Effector memory CD4-positive, alpha-beta T cell (primary cell): ENCODE data around the gene PPP2R2C.

Experiments used
- DNase-seq, 3 donors: peaks; one replicate each; pipeline ENCODE4 v3.0.0-alpha.2; 2020
- H3K27ac ChIP-seq: 2 replicates; pipeline ENCODE4 v1.7.0; 2013; ENCODE audit warnings: mild to moderate bottlenecking, low read length, moderate library complexity; ENCODE audit not compliant: insufficient read depth, poor library complexity, severe bottlenecking
- H3K27me3 ChIP-seq: replicated peaks from 2 replicates; pipeline ENCODE4 v1.7.0; 2013; ENCODE audit warnings: mild to moderate bottlenecking, low read length; ENCODE audit not compliant: insufficient read depth, control insufficient read depth, poor library complexity, severe bottlenecking
- H3K36me3 ChIP-seq: 2 replicates; pipeline ENCODE4 v1.7.0; 2013; ENCODE audit warnings: mild to moderate bottlenecking, low read length, moderate library complexity; ENCODE audit not compliant: control insufficient read depth, insufficient read depth
- H3K4me1 ChIP-seq: 2 replicates; pipeline ENCODE4 v1.7.0; 2013; ENCODE audit warnings: low read length, mild to moderate bottlenecking; ENCODE audit not compliant: control insufficient read depth, insufficient read depth, poor library complexity, severe bottlenecking
- H3K4me3 ChIP-seq: 2 replicates; pipeline ENCODE4 v1.7.0; 2013; ENCODE audit warnings: low read length, low read depth, mild to moderate bottlenecking; ENCODE audit not compliant: insufficient read depth, poor library complexity, severe bottlenecking
- H3K9me3 ChIP-seq: 2 replicates; pipeline ENCODE4 v1.7.0; 2013; ENCODE audit warnings: mild to moderate bottlenecking, low read length, moderate library complexity; ENCODE audit not compliant: control insufficient read depth

PPP2R2C gene

GRCh38 chr4:6476893-6477292 is 4.5 kb upstream of the PPP2R2C start:
- H3K4me3 ChIP-seq, result no peak overlapping the region
- H3K9me3 ChIP-seq, result no peaks in the 10 kb centered on the region
- DNase-seq, result no peak
- H3K27ac ChIP-seq, result no peak overlapping the region
- no peaks in the 10 kb centered on the region for H3K36me3 ChIP-seq
- peaks cover 10% of the 10 kb centered on the region for H3K27me3 ChIP-seq
- H3K4me1 ChIP-seq, result no peaks in the 10 kb centered on the region

GRCh38 chr4:6475492-6476020 is 3.1 kb upstream of the PPP2R2C start:
- Histone ChIP-seq H3K27me3 (peaks cover 10% of the 10 kb centered on the region), H3K4me1 (peaks cover 5% of the 10 kb centered on the region), H3K27ac (no peak overlapping the region), H3K9me3 (no peaks in the 10 kb centered on the region), H3K36me3 (no peaks in the 10 kb centered on the region), H3K4me3 (no peak overlapping the region)
- no peak for DNase-seq

GRCh38 chr4:6474705-6475457 is 2.5 kb upstream of the PPP2R2C start:
- Histone ChIP-seq H3K4me1 (peaks cover 9% of the 10 kb centered on the region), H3K27me3 (peaks cover 13% of the 10 kb centered on the region)

DNA sequence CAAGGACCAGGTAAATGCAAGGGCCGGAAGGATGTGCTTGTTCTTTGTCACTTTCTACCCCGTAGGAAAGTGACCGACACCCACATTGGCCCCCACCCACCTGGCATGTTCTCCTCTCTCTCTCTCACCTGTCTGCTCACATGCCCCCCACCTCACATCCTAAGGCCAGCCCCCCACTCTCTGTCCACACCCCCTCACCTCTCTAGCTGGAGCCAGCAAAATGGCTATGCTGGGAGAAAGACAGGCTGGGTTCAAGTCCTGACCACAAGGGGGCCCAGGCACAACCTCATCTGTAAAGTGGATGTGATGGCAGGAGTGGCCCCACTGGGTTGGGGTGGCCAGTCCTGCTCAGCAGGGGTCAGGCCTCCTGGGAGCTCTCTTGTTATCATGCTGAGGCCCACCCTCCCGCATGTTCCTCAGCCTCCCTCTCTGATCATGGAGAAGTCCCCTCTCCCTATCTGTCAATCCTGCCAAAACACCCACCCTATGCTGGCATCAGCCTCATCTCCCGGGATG is 1.7 kb upstream of the PPP2R2C start:
- Histone ChIP-seq H3K4me3 (no peak overlapping the region), H3K9me3 (no peaks in the 10 kb centered on the region), H3K27ac (no peak overlapping the region), H3K4me1 (peaks cover 9% of the 10 kb centered on the region), H3K36me3 (no peaks in the 10 kb centered on the region), H3K27me3 (peaks cover 13% of the 10 kb centered on the region)
- DNase-seq, result no peak

More at GRCh38 chr4:6474705-6475457, 2.5 kb upstream of the PPP2R2C start:
- Histone ChIP-seq H3K4me3 (no peak overlapping the region), H3K36me3 (no peaks in the 10 kb centered on the region), H3K9me3 (no peaks in the 10 kb centered on the region), H3K27ac (no peak overlapping the region)
- no peak for DNase-seq

- Histone ChIP-seq H3K4me3 (no peak overlapping the region), H3K9me3 (no peaks in the 10 kb centered on the region), H3K36me3 (no peaks in the 10 kb centered on the region), H3K4me1 (peaks cover 9% of the 10 kb centered on the region), H3K27ac (no peak overlapping the region), H3K27me3 (peaks cover 13% of the 10 kb centered on the region)
- DNase-seq, result no peak
Observed at GRCh38 chr4:6473264-6474052, 1.0 kb upstream of the PPP2R2C start.

- no peaks in the 10 kb centered on the region for H3K36me3 ChIP-seq
- no peak overlapping the region for H3K27ac ChIP-seq
- peaks cover 9% of the 10 kb centered on the region for H3K4me1 ChIP-seq
- H3K4me3 ChIP-seq, result no peak overlapping the region
- no peaks in the 10 kb centered on the region for H3K9me3 ChIP-seq
- H3K27me3 ChIP-seq, result peaks cover 20% of the 10 kb centered on the region
- DNase-seq, result no peak
Observed at GRCh38 chr4:6472008-6472386, 417 bp downstream of the PPP2R2C start.

DNA sequence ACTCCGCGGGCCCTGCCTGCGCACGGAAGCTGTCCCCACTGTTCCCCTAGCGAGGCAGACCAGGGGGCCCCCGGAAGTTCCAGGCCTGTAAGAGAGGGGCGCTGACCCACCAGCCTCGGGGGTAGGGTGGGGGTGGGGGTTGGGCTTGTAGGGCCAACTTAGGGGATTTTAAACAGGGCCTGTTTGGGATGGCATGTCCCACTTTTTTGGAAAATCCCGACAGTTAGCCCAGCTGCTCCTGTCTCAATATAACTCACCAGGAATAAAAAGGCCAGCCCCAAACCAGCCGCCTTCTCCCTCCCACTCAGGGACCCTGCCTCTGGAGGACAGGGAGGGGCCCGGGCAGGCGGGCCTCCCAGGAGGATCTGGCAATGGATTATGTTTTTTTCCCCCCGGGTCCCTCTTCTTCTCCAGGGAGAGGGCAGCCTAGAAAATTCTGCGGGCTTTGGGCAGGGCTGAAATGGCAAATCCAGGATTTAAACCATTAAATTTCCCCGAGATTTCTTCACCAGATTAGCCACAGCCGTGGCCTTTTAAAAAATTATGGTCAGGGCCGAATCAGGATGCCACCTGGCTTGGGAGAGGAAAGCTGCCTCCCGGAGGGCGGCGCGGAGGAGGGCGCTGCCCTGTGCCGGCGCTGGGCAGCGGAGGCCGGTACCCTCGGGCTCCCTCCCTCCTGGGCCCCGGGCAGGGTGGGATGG is 957 bp downstream of the PPP2R2C start:
- peaks cover 20% of the 10 kb centered on the region for H3K27me3 ChIP-seq

DNA sequence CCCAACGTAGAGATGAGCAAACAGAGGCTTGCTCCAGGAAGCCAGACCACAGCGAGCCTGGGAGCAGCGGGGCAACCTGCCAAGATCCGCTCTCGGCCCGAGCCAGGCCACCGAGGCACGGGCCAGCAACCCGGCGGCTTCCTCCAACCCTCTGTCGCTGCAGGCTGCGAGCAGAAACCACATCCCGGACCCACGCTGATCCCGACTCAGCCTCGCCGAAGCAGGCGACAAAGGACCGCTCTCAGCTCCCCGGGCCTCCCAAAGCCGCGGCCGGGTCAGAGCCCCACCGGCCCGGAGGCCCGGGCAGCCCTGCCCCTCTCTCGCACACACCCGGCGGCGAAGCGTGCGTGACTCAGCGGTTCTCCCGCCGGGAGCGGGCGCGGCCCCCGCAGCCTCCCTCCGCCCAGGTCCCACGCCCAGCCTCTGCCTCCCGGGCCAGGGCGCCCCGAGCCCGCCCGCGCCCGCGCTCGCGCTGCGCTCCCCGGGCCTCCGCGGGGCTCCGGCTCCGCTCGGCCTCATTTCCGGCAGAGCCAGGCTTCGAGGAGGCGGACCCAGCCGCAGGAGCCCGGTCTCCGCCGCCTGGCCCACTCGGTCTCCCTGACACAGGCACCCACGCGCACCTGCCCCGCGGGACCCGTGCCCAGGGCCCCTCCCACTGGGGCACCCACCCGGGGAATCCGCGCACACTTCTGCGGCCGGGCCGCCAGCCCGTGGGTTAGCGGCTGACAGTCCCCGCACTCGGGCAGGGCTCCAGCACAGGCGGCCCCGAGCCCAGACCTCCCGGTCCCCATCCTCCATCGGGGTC is 1.7 kb downstream of the PPP2R2C start:
- H3K4me1 ChIP-seq, result peaks cover 9% of the 10 kb centered on the region
- H3K27ac ChIP-seq, result no peak overlapping the region
- no peaks in the 10 kb centered on the region for H3K9me3 ChIP-seq
- no peaks in the 10 kb centered on the region for H3K36me3 ChIP-seq
- no peak overlapping the region for H3K4me3 ChIP-seq
- H3K27me3 ChIP-seq, result peaks cover 20% of the 10 kb centered on the region
- DNase-seq, result no peak

More for the DNA sequence above, 957 bp downstream of the PPP2R2C start:
- no peak overlapping the region for H3K4me3 ChIP-seq
- no peak overlapping the region for H3K27ac ChIP-seq
- peaks cover 9% of the 10 kb centered on the region for H3K4me1 ChIP-seq
- no peaks in the 10 kb centered on the region for H3K9me3 ChIP-seq
- no peak for DNase-seq
- H3K36me3 ChIP-seq, result no peaks in the 10 kb centered on the region

DNA sequence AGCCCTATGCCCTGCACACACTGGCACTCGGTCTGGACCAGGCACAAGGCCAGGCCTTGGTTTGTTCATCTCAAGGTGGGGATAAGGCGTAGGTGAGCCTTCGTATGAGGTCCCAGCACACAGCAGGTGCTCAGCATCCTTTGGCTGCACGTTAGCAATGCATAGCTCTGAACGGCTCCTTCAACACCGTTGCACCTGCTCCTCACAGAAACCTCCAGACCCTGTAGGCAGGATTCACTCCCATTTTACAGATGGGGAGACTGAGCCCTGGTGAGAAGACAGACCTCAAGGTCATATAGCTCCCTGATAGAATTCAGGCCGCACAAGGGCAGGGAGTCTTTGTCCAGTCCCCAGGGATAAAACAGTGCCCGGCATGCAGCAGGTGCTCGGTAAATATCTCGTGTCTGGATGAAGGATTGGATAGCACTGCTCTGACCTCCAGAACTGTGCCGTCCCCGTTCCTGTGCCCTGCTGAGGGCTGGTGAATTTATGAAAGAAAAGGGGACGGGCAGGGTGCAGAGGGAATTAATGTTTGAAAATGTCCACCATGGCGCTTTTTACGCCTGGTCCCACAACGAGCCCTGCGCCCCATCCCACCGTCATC is 2.4 kb downstream of the PPP2R2C start:
- H3K4me3 ChIP-seq, result no peak overlapping the region
- H3K27me3 ChIP-seq, result peaks cover 20% of the 10 kb centered on the region
- DNase-seq, result no peak
- H3K9me3 ChIP-seq, result no peaks in the 10 kb centered on the region
- H3K4me1 ChIP-seq, result peaks cover 9% of the 10 kb centered on the region
- no peaks in the 10 kb centered on the region for H3K36me3 ChIP-seq
- H3K27ac ChIP-seq, result no peak overlapping the region
